Keratinocyte (primary cell): ENCODE data around the gene SLC25A43.

Experiments
- EZH2 ChIP-seq: IDR thresholded peaks from one replicate; pipeline ENCODE4 v1.6.1; 2012; ENCODE audit warnings: inconsistent platforms, mild to moderate bottlenecking, low read length, moderate library complexity
- TF ChIP-seq, protein P1 (sequence below), 3 experiments: IDR thresholded peaks in 1 of 3; conservative IDR thresholded peaks in 1 of 3; optimal IDR thresholded peaks in 1 of 3; 2 replicates in 2 of 3; 3 replicates in 1 of 3; pipeline versions ENCODE3 to v1.5.1; 2011; ENCODE audit warnings: low read length in 3 of 3, mild to moderate bottlenecking in 3 of 3, moderate library complexity in 2 of 3, control low read depth in 1 of 3, inconsistent platforms in 1 of 3; ENCODE audit not compliant: insufficient read depth in 2 of 3; ENCODE audit errors: extremely low read depth in 1 of 3

DNA sequence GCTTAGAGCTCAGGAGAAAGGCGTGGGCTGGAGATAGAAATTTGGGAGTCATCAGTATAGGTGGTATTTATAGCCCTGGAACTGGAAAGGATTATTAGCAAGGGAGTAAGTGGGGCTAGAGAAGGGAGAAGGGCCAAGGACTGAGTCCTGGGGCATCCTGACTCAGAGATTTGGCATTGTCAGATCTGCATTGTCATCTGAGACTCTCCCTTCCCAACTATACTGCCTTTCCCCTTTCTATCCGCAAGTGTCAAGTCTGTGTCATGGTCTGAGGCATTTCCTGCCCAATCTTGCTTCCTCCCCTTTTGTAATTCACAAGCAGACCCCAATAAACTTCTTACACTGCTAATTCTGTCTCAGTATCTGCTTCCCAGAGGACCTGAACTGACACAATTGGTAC lies 24.4 kb upstream of the SLC25A43 start:
- TF ChIP-seq, protein P1, sequence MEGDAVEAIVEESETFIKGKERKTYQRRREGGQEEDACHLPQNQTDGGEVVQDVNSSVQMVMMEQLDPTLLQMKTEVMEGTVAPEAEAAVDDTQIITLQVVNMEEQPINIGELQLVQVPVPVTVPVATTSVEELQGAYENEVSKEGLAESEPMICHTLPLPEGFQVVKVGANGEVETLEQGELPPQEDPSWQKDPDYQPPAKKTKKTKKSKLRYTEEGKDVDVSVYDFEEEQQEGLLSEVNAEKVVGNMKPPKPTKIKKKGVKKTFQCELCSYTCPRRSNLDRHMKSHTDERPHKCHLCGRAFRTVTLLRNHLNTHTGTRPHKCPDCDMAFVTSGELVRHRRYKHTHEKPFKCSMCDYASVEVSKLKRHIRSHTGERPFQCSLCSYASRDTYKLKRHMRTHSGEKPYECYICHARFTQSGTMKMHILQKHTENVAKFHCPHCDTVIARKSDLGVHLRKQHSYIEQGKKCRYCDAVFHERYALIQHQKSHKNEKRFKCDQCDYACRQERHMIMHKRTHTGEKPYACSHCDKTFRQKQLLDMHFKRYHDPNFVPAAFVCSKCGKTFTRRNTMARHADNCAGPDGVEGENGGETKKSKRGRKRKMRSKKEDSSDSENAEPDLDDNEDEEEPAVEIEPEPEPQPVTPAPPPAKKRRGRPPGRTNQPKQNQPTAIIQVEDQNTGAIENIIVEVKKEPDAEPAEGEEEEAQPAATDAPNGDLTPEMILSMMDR (optimal IDR thresholded peaks at IDR 0.05 in 1 of 3, IDR thresholded peaks at IDR 0.05 in 1 of 3, conservative IDR thresholded peaks at IDR 0.05 in 1 of 3; ENCODE audit: extremely low read depth in 1 of 3, insufficient read depth in 2 of 3, low read length in 3 of 3): no peak
- TF ChIP-seq EZH2: no peak
